H1 (cell line): ENCODE measurements around the gene COL6A5. TPM values are rescaled to one million over a fixed set of nuclear protein-coding genes. Genes with fewer than 3 reads are reported as not detected.

Experiments used
- CREB1 ChIP-seq: IDR thresholded peaks from 2 replicates; pipeline ENCODE4 v1.6.1; 2012; ENCODE audit warnings: inconsistent platforms
- SIX5 ChIP-seq: IDR thresholded peaks from 2 replicates; pipeline ENCODE4 v1.6.1; 2011; ENCODE audit warnings: mild to moderate bottlenecking, low read depth, low read length
- polyA plus RNA-seq, 7 experiments: library from polyadenylated mRNA; depleted of rRNA in 3 of 7; stranded (reverse) in 5 of 7; unstranded in 2 of 7; fragments of >200 nt in 5 of 7; fragments of 200-250 nt in 2 of 7; gene quantifications; 1 replicate in 5 of 7; 2 replicates in 1 of 7; 4 replicates in 1 of 7; pipeline versions ENCODE4 v1.2.1 to v1.2.3, GENCODE V29; 2011 to 2013; ENCODE audit warnings: missing spikeins in 2 of 7, mixed read lengths in 2 of 7
- total RNA-seq: library from RNA; stranded (reverse); fragmentation: NEBNext Ultra II Directional; extraction: Animal tissue kit (Norgen Biotek cat#: 25700); gene quantifications from 2 replicates; pipeline ENCODE4 v1.2.1, GENCODE V29; 2021
- TF ChIP-seq, protein P1 (sequence below): fragments of 300-600 bp; sonication (generic); IDR thresholded peaks from 2 replicates; pipeline ENCODE4 v1.7.1; 2012; ENCODE audit warnings: low read length, moderate library complexity, mild to moderate bottlenecking, inconsistent platforms; ENCODE audit not compliant: insufficient replicate concordance

COL6A5 gene
- total and polyA plus RNA-seq, 2 of the 8 experiments (the other 6 are each of a cell fraction or from before 2014, with no cell fraction given): 0.05 to 0.06 TPM

DNA sequence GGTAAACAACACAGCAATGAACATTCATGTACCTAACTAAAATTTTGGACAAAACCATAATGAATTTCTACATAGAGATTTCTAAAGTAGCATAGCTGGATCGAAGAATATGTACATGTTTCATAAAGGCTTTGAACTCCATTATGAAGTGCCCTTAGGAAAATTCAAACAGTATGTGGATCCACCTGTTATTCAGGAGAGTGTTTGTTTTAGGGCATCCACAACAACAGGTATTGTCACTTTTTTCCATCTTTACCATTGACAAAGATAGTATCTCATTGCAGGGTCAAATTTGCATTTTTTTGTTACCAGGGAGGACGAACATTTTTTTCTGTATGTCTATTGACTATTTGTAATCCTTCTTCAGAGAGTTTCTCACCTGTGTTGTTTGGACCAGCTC lies 75.0 kb downstream of the COL6A5 start (continued):
- TF ChIP-seq, protein P1, sequence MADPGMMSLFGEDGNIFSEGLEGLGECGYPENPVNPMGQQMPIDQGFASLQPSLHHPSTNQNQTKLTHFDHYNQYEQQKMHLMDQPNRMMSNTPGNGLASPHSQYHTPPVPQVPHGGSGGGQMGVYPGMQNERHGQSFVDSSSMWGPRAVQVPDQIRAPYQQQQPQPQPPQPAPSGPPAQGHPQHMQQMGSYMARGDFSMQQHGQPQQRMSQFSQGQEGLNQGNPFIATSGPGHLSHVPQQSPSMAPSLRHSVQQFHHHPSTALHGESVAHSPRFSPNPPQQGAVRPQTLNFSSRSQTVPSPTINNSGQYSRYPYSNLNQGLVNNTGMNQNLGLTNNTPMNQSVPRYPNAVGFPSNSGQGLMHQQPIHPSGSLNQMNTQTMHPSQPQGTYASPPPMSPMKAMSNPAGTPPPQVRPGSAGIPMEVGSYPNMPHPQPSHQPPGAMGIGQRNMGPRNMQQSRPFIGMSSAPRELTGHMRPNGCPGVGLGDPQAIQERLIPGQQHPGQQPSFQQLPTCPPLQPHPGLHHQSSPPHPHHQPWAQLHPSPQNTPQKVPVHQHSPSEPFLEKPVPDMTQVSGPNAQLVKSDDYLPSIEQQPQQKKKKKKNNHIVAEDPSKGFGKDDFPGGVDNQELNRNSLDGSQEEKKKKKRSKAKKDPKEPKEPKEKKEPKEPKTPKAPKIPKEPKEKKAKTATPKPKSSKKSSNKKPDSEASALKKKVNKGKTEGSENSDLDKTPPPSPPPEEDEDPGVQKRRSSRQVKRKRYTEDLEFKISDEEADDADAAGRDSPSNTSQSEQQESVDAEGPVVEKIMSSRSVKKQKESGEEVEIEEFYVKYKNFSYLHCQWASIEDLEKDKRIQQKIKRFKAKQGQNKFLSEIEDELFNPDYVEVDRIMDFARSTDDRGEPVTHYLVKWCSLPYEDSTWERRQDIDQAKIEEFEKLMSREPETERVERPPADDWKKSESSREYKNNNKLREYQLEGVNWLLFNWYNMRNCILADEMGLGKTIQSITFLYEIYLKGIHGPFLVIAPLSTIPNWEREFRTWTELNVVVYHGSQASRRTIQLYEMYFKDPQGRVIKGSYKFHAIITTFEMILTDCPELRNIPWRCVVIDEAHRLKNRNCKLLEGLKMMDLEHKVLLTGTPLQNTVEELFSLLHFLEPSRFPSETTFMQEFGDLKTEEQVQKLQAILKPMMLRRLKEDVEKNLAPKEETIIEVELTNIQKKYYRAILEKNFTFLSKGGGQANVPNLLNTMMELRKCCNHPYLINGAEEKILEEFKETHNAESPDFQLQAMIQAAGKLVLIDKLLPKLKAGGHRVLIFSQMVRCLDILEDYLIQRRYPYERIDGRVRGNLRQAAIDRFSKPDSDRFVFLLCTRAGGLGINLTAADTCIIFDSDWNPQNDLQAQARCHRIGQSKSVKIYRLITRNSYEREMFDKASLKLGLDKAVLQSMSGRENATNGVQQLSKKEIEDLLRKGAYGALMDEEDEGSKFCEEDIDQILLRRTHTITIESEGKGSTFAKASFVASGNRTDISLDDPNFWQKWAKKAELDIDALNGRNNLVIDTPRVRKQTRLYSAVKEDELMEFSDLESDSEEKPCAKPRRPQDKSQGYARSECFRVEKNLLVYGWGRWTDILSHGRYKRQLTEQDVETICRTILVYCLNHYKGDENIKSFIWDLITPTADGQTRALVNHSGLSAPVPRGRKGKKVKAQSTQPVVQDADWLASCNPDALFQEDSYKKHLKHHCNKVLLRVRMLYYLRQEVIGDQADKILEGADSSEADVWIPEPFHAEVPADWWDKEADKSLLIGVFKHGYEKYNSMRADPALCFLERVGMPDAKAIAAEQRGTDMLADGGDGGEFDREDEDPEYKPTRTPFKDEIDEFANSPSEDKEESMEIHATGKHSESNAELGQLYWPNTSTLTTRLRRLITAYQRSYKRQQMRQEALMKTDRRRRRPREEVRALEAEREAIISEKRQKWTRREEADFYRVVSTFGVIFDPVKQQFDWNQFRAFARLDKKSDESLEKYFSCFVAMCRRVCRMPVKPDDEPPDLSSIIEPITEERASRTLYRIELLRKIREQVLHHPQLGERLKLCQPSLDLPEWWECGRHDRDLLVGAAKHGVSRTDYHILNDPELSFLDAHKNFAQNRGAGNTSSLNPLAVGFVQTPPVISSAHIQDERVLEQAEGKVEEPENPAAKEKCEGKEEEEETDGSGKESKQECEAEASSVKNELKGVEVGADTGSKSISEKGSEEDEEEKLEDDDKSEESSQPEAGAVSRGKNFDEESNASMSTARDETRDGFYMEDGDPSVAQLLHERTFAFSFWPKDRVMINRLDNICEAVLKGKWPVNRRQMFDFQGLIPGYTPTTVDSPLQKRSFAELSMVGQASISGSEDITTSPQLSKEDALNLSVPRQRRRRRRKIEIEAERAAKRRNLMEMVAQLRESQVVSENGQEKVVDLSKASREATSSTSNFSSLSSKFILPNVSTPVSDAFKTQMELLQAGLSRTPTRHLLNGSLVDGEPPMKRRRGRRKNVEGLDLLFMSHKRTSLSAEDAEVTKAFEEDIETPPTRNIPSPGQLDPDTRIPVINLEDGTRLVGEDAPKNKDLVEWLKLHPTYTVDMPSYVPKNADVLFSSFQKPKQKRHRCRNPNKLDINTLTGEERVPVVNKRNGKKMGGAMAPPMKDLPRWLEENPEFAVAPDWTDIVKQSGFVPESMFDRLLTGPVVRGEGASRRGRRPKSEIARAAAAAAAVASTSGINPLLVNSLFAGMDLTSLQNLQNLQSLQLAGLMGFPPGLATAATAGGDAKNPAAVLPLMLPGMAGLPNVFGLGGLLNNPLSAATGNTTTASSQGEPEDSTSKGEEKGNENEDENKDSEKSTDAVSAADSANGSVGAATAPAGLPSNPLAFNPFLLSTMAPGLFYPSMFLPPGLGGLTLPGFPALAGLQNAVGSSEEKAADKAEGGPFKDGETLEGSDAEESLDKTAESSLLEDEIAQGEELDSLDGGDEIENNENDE: no peak
- no peak for TF ChIP-seq SIX5
- no peak for TF ChIP-seq CREB1
